Right renal pelvis (tissue), 4 donors: ENCODE results near the gene APOOL. TPM values are rescaled to one million over a fixed set of nuclear protein-coding genes. Genes with fewer than 3 reads are reported as not detected.
"Not testable (repeated sequence)": the region's sequence is repeated elsewhere in the genome, so short reads cannot be mapped to it uniquely, and the experiment has no call there.

Experiments
- DNase-seq, 4 donors: peaks; one replicate each; pipeline ENCODE4 v3.0.0-alpha.2; 2013; ENCODE audit warnings: low read depth in 4 of 4, low spot score in 3 of 4, missing footprints in 1 of 4
- polyA plus RNA-seq, 4 donors: library from polyadenylated mRNA; unstranded; fragments of 120-200 nt; gene quantifications; one replicate each; pipeline ENCODE4 v1.2.1, GENCODE V29; 2013; ENCODE audit not compliant: insufficient read length in 4 of 4

APOOL gene, protein sequence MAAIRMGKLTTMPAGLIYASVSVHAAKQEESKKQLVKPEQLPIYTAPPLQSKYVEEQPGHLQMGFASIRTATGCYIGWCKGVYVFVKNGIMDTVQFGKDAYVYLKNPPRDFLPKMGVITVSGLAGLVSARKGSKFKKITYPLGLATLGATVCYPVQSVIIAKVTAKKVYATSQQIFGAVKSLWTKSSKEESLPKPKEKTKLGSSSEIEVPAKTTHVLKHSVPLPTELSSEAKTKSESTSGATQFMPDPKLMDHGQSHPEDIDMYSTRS
- 10 to 100 TPM; 19.3 to 25.2 (median 23.0) TPM for polyA plus RNA-seq

DNA sequence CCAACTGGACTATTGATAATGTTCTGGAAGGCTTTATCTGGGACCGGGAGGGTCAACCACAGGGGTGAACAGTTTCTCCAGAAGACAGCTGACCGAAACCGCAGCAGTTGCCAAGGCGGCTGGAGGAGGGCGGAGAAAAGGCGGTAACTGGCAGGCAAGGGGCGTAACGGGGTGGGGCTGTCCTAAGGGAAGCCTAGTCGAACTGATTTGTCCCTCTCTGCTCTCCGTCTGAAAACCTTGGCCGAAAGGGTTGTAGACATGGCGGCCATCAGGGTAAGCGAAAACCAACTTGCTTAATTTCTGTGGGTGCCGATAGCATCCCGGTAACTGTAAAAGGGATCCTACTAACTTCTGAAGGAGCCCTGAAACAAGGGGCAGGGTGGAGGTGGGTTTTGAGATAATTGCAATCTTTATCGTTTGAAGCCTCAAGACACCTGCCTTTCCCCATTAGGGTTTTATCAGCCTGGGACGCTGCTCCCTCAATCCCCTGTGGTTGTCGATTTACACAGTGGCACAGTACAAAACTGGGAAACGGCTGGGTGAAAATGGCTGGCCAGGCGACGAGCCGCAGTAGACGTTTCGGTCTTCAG lies at the start of gene APOOL:
APOOL (plus strand) TSS at position 223 of the 590 bp plus-strand sequence; CDS start at position 259, 36 bp downstream.
- peak; percentile 67 to 77 (median 76) for DNase-seq

DNA sequence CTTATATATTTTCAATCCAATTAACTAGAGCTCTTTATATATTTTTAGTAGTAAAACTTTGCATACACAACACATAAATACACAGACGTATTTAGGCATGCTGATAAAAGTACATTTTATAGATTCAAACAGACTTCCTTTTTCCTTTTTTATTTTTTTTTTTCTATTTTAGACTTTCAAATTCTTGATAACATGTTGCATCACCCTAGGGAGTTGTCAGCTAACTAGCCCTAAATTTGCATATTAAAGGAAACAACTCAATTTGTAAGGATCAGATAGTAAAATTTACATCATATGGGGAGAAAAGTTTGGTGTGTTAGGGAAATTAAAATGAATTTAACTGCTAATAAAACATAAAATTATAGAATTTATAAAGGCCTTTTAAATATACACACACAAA lies 47.4 kb upstream of the APOOL start:
- no peak for DNase-seq

DNA sequence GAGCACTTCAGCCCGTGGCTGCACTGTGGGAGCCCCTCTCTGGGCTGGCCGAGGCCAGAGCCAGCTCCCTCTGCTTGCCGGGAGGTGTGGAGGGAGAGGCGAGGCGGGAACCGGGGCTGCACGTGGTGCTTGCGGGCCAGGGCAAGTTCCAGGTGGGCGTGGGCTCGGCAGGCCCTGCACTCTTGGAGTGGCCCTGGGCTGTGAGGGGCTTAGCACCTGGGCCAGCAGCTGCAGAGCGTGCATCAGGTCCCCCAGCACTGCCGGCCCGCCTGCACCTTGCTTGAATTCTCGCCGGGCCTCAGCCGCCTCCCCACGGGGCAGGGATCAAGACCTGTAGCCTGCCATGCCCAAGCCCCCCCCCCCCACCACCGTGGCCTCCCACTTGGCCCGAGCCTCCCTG lies 28.9 kb upstream of the APOOL start:
- no peak for DNase-seq

DNA sequence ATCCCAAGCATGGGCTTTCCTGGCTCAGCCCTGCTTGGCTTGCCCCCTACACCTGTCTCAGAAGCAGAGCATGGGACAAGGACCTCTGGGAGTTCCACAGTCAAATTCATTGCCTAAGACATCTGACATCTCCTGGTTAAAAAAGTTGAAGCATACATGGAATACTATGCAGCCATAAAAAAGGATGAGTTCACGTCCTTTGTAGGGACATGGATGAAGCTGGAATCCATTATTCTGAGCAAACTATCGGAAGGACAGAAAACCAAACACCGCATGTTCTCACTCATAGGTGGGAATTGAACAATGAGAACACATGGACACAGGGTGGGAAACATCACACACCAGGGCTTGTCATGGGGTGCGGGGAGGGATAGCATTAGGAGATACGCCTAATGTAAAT lies 11.9 kb upstream of the APOOL start:
- not testable (repeated sequence) for DNase-seq

DNA sequence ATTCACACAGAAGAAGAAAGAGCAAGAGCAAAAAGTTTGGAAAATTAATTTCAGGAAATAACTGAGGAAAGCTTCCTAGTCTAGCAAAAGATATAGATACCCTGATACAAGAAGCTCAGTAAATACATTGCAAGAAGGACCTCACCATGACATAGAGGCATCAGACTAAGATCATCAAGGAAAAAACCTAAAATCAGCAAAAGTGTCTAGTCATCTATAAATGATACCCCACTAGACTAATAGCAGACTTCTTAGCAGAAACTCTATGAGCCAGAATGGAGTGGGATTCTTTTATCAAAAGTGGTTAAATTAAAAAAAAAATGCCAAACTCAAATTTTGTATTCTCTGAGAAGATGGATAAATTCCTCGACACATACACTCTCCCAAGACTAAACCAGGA lies 10.5 kb upstream of the APOOL start:
- no peak for DNase-seq

DNA sequence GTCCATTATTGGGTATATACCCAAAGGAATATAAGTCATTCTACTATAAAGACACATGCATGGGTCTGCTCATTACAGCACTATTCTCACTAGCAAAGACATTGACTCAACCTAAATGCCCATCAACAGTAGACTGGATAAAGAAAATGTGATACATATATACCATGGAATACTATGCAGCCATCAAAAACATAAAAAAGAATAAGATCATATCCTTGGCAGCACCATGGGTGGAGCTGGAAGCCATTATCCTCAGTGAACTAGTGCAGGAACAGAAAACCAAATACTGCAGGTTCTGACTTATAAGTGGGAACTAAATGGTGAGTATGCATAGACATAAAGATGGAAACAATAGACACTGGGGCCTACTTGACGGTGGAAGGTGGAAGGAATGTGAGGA lies 2.3 kb upstream of the APOOL start:
- no peak for DNase-seq

DNA sequence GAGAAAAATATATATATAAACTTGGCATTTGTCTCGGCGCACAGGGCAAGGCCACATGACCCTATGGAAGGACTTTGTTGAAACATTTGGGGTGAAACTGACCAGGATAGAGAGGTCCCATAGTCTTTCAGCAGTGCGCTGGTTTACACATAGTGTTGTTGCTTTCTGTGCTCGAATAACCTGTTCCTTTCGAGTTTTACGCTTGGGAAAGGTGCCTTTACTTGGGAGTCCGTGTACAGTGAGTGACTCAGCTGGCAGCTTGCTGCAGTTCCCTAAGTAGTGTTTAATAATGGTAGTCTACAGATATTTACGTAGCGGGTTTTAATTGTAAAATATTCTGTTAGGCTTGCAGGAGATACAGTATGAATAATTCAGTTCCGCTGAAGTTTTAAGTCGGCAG lies 578 bp downstream of the APOOL start:
- peak in 2 of 4 donors; percentile 3 to 4 for DNase-seq

DNA sequence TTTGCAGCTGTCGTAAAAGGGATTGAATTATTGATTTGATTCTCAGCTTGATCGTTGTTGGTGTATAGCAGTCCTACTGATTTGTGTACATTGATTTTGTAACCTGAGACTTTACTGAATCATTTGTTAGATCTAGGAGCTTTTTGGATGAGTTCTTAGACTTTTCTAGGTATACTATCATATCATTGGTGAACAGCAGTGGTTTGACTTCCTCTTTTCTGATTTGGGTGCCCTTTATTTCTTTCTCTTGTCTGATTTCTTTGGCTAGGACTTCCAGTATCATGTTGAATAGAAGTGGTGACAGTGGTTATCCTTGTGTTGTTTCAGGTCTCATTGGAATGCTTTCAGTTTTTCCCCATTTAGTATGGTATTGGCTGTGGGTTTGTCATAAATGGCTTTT lies 8.4 kb downstream of the APOOL start:
- no peak for DNase-seq

DNA sequence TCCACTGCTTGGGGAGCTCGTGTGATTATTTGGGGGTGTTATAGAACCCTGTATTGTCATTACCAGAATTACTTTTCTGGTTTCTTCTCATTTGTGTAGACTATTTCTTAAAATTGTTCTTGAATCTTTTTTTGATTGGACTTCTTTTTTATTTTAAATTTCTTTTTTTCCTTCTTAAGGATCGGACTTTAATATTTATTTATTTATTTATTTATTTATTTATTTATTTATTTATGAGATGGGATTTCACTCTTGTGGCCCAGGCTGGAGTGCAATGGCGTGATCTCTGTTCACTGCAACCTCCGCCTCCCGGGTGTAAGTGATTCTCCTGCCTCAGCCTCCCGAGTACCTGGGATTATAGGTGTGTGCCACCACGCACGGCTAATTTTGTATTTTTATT lies 11.7 kb downstream of the APOOL start:
- not testable (repeated sequence) for DNase-seq

DNA sequence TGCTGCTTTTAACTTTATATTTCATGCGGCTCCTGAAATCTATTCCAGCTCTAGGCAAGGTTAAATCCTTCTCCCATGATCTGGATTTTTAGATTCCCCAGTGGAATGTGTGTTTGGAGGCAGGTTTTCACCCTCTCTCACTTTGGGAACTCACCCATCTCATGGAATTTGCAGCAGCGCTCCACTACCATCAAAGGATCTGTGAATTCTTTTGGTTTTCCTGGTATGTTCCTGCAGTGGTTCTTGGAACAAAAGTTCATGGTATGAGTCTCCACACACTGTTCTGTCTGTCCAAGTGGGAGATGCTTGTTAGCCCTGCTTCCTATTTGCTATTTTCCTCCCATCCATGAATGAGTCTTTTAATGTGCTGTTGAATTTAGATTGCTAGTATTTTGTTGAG lies 14.0 kb downstream of the APOOL start:
- DNase-seq: no peak

DNA sequence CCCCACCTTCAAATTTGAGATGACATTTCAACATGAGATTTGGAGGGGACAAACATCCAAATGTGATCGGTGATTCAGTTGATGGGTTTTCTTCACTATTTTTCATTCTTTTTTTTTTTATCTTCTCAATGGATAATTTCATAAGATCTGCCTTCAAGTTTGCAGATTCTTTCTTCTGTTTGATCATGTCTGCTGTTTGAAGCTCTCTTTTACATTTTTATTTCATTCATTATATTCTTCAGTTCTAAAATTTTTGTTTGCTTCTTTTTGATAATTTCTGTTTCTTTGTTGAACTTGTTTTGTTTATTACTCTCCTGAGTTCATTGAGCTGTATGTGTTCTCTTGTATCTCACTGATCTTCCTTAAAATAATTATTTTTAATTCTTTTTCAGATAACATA lies 14.8 kb downstream of the APOOL start:
- DNase-seq: no peak

DNA sequence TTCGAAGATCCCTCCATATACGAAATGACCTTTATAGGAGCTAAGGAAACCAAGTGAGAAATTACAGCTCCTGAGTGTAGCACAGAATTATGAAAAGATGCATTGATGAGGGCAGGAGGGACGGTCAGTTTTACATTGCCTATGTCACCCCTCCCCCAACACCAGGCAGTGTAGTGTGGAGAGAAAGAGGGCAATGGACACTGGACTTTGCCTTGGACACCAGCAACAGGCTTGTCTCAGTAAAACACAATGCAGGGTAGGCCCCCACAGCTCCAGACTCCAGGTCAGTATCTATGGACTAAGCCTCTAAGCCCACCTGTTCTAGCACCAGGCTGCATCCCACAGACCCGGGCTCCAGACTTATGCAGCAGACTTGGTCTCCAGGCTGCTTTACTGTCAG lies 16.5 kb downstream of the APOOL start:
- no peak for DNase-seq

DNA sequence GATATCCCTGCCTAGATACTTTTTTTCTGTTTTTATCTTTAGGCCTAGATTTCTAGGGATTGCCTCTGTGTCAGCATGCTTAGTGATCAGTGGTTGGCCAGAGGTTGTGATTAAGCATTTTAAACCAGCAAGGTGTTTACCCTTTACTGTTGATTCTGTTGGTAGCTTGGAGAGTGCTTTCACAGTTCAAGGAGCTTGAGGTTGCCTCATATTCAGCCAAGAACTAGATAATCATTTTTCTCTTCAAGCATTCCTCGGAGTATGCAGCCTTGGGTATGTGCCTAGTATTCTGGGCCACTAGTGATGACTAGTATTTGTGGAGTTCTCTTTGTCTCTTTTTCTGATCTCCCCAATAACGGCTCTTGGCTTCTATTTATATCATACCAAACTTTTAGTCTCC lies 20.4 kb downstream of the APOOL start:
- no peak for DNase-seq

DNA sequence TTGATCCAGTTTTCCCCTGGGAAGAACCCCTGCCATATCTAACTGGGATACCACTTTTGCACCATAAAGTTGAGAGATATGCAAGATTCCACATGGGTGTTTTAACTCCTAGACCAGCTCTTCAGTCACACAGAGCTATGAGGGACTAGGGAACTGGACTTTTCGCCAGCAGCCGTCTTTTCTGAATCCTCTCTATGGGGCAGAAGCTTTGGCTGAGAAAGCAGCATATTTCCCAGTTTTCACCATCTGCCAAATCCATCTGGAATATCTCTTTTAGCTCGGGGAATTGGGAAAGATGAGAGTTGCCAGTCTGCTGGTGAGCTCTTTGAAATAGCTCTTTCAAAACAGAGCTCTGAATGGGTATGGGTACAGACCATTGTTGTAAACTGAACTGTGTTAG lies 20.9 kb downstream of the APOOL start:
- no peak for DNase-seq

DNA sequence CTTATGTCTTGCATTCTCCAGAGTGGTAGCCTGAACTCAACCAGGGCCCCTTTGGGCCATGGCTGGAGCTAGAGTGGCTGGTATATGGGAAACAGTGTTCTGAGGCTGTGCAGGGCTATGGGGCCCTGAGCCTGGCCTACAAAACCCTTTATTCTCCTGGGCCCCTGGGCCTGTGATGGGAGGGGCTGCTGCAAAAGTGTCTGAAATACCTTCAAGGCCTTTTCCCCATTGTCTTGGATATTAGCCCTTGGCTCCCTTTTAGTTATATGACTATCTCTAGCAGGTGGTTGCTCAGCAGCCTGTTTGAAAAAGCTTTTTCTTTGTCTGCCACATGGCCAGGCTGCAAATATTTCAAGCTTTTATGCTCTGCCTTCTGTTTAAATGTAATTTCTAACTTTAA lies 22.5 kb downstream of the APOOL start:
- DNase-seq: no peak

DNA sequence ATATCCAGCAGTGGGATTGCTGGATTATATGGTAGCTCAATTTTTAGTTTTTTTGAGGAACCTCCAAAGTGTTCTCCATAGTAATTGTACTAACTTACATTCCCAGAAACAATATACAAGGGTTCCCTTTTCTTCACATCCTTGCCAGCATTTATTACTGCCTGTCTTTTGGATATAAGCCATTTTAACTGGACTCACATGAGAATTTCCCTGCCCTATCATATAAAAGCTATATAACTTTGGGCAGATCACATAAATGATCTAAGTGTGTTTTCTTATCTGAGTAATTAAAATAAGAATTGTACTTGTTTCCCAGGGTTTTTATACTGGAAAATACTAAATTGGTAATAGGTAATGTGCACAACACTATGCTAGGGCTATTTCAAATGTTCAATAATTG lies 25.4 kb downstream of the APOOL start:
- DNase-seq: no peak

DNA sequence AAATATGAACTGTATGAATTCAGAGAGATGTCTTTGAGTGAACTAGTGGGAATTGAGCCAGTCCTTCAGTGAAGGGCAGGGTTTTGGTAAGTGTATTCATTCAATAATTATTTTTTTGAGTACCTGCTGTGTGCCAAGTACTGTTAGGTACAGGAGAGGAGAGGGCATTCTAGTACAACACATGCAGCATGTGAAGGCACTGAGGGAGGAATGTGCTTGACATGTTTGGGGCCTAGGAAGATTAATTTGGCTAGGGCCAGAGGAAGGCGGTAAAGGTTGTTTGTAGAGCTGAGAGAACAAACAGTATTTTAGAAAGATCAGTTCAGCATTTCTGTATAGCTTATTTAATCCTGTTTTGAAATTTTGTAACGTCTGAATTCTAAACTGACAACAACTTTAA lies 27.8 kb downstream of the APOOL start:
- no peak for DNase-seq

DNA sequence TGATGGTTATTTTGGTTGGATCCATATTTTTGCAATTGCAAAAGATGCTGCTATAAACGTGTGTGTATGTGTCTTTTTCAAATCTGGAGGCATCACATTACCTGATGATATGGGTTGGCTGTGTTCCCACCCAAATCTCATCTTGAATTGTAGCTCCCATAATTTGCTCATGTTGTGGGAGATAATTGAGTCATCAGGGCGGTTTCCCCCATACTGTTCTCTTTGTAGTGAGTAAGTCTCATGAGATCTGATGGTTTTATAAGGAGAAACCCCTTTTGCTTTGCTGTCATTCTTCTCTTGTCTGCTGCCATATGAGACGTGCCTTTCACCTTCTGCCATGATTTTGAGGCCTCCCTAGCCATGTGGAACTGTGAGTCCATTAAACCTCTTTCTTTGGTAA lies 33.4 kb downstream of the APOOL start:
- no peak for DNase-seq

DNA sequence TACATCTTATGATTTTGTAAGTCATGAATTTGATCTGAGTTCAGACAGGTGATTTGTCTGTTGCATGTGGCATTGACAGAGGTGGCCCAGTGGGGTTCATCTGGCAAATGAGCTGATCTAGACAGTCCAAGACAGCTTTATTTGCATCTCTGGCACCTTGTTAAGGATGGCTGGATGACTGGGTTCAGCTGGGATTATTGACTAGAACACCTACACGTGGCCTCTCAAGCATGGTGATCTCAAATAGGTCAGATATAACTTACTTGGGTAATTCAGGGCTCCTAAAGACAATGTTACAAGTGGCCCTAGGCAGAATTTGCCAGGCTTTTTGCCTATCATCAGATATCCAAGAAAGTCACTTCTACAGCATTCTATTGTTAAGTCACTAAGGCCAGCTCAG lies 48.0 kb downstream of the APOOL start:
- DNase-seq: no peak

DNA sequence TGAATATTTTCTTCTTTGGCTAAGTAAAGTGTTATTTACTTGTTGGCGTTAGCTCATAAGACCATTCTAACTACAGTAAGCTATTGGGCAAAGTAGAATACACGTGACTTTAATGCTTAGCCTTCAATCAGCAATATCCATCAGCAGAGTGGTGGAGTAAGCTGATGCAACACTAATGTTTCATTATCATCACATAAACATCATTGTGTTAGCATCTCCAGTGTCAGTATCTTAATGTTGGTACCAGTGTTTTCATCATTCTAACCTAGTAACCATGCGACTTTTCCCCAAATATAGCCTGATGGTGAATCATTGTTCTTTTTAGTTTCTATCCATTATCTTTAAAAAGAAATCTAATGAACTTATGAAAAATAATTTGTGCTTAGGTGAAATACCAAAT lies 48.5 kb downstream of the APOOL start:
- no peak for DNase-seq

DNA sequence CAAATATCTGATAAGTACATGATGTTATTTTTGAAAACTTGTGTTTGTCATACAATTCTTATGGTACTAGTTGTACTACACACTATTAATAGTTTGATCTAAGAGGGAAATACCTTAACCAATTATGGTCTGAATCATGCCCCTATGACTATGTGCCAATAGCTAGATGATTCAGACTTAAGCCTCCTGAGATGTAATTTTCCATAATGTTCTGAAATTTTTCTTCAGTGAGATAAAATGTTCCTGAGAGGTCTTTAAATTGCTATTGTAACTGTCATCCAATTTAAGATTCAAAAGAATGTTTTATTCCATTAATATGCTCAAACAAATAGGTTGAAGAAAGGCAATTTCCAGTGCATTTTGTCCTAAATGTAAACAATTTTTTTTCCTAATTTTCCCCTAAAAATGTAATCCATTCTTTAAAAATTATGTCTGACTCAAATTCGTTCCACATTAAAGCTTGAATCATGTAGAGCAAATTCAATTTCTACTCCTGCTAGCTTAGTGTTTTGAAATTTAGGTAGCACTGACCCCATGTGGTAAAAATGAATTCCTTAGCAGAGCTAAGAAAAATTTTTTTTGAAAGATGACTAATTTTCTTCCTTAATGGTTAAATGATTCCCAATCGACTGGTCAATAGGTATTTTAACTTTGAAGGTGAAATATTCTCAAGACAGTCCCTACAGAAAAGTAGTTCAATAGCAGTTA lies 49.1 kb downstream of the APOOL start:
- no peak for DNase-seq
